NCI-H1417 (cell line): ENCODE measurements around the gene CISTR.
A peak's percentile ranks its signal among the peaks of the same experiment; 100 is the strongest.
"Not testable (repeated sequence)": the region's sequence is repeated elsewhere in the genome, so short reads cannot be mapped to it uniquely, and the experiment has no call there.

ENCODE experiments used
- DNase-seq, 3 experiments: peaks; one replicate each; lab custom pipeline; 2025; lab: John Stamatoyannopoulos, UW

Gene CISTR

DNA sequence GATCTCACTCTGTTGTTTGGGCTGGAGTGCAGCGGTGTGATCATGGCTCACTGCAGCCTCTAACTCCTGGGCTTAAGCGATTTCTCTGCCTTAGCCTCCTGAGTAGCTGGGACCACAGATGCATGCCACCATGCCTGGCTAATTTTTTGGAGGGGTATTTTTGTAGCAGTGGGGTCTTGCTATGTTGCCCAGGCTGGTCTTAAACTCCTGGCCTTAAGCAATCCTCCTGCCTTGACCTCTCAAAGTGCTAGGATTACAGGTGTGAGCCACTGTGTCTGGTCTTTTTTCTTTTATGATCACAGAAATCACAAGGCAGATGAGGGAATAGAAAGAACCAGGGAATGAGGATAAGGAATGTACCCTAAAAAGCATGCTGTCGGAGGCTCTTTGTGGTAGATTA is 11.0 kb upstream of the CISTR start:
- DNase-seq, result not testable (repeated sequence)

DNA sequence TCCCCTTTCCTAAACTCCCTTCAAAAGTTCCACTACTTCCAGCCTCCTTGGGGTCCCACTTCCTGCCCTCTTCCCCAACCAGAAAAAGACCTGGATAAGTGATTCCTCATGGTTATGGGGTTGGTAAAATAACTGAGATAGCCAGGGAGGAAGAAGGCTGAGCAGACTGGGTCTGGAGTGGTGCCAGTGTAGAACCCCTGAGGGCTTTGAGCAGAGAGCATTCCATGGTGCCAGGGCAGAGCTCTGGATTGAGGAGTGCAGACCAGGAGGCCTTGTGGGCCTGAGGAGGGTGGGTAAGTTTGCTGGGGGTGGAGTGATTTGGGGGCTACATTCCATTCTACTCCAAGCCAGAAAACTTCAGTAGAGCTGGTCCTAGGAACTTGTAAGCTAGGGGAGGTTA is 9.5 kb upstream of the CISTR start:
- DNase-seq, result no peak

GRCh38 chr12:53759261-53759660 is 7.5 kb upstream of the CISTR start:
- no peak for DNase-seq

GRCh38 chr12:53758730-53759103 is 6.9 kb upstream of the CISTR start:
- no peak for DNase-seq

GRCh38 chr12:53758081-53758729 is 6.4 kb upstream of the CISTR start:
- DNase-seq, result no peak

DNA sequence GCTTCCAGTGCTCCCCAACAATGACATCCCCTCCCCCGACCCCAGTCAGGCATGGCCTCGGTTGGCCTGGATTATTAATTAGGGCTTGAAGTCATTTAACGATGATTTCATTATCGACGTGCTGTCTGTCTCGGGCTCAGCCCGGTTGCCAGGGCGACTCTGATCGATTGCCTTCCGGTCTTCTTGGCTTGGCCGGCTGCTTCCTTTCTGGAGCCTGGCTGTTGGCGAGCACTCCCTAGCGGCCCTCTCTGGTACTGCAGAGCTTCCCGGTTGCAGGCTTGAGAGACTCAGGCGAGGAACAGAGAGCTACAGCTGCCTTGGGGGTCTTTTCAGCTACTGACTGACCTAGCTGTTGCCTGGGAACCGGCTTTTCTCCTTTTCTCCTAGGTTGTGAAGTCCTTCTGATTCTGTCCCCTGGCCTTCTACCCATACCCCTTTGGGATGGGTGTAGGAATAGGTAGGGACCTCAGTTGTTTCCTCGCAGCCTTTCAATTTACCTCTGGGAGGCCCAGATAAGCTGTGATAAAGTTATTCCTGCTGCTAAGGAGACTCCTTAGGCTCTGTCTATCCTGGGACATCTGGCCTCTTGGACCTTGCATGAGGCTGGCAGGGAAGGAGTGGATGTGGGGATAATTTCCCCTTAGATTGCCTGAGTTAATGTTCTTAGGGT is 5.5 kb upstream of the CISTR start:
- peak; percentile 66 to 88 (median 83) for DNase-seq

DNA sequence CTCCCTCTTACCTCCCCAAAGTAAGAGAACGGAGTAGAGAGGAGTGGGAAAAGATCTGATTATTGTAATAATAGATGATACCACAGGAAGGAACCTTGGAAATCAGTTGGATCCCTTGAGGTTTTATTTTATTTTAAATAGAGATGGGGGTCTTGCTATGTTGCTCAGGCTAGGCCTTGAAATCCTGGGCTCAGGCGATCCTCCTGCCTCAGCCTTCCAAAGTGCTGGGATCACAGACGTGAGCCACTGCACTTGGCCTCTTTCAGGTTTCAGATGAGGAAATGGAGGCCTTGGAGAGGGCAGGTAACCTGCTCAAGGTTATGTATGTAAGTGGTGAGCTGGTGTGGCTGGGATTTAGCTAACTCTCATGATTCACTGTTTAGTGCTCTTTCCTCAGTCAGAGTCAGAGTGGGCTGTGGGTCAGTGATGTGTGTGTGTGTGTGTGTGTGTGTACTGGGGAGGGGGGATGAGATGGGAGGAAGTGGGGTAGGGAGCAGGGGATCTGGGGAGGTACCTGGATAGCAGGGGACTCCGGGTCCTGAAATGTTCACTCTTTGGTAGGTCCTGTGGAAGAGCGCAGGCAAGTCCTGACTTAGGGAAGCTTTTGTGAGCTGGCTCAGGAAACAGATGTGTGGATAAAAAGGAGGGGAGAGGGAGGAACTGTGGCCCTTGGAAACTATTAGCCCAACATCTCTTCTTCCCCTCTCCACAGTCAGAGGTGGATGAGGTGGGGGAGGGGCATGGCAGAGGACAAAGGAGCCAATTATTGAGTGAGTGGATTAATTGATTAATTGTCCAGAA is 4.7 kb upstream of the CISTR start:
- peak in 1 of 3 experiments; percentile 71 for DNase-seq

- DNase-seq, result no peak
Measured at GRCh38 chr12:53755893-53756292, 4.1 kb upstream of the CISTR start.

DNA sequence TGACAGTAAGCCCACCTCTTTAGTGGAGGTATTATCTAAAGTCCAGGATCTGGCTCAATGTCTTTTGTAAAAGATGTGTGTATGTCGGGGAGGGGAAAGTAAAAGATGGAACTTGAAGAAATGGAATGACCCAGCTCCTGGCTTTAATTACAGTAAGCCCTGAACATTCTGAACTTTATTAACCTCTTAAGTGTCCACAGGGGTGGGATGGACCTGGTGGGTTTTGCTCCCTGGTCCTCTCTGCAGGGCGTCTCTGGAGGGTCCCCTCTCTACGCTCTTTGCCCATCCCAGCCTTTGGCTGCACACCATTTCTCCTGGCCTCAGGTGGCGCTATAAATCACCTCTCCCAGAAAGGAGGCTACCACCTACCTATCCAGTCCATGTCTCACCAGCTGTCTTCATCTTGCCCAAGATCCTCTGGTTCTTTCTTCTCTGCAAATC is 3.7 kb upstream of the CISTR start:
- DNase-seq, result no peak

DNA sequence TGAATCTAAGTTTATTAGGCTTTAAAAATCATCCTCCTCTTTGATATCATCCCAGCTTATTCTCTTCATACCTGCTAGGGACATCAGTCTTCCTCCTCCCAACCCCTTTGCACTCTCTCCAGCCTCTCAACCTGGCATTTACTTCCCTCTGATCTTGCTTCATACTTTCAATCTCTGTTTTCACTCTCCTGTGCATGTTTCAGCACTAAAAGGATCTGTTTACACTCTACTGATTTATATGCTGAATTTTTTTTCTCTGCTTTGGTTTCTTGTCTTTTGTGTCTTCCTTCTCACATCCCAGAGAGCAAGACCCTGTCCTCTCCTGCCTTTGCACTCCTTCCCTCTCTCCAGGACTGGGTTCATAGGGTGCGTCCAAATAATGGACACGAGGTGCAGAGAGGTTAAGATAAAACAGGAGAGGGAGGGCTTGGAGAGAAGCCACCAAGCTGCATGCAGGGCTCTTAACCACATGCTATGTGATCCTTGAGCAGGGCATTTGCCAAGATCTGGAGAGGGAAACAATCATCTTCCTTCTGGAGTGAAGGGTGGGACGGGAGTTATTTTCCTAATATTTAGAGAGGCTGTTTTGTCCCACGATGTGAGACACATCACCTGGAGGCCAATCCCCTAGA is 3.0 kb upstream of the CISTR start:
- DNase-seq, result peak in 2 of 3 experiments; percentile 28 to 51

DNA sequence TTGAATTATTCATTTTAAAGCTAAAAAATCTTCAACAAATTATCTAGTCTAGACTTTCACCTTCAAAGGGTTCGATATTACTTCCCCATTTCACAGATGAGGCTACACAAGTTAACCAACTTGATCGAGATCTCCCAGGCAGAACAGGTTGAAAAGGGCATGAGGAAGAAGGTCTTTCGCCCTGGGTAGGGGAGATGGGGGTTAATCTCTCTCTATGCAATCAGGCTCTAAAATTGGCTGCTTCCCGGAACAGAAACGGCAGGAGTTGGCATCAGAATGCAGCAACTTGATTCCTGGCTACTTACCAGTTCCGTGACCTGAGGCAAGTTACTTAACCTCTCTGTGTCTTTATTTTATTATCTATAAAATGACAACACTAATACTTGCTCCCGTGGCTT is 2.4 kb upstream of the CISTR start:
- DNase-seq, result no peak

- no peak for DNase-seq
Measured at GRCh38 chr12:53752621-53753020, 842 bp upstream of the CISTR start.

- no peak for DNase-seq
Measured at GRCh38 chr12:53752192-53752601, 418 bp upstream of the CISTR start.

- peak; percentile 67 to 87 (median 81) for DNase-seq
Measured at GRCh38 chr12:53750812-53751335, 905 bp downstream of the CISTR start.

GRCh38 chr12:53749986-53750811 is 1.6 kb downstream of the CISTR start:
- peak; percentile 32 to 67 (median 63) for DNase-seq

DNA sequence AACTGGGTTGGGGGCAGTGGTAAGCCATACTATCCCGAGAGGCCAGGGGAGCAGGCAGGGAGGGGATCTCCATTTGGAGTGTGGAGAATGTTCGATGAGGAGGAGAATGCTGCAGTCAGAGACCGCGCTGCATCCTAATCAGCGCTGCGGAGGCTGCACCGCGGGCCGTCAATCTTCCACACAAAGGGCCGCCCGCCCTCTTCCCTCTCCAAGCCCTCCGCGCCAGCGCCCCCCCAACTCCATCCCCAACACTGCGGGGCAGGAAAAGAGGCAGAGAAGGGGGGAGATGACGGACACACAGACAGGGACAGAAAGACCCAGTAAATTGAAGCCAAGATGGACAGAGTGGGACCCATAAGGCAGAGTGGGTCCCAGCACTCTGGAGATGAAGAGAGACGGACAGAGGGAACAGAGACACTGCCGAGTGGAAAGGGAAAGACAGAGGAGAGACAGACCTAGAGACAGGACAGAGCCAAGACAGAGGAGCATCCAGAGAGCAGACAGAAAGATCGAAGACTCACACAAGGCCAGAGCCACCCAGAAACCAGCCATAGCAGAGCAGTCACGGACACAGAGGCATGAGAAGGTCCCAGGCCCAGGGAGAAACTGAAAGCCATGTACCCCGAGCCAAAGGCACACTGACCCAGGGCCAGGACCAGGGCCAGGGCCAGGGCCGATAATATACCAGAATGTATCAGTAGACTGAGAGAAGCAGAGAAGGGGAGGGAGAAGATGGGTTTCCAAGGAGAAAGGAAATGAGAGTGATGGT is 3.5 kb downstream of the CISTR start:
- DNase-seq, result peak in 1 of 3 experiments; percentile 31

DNA sequence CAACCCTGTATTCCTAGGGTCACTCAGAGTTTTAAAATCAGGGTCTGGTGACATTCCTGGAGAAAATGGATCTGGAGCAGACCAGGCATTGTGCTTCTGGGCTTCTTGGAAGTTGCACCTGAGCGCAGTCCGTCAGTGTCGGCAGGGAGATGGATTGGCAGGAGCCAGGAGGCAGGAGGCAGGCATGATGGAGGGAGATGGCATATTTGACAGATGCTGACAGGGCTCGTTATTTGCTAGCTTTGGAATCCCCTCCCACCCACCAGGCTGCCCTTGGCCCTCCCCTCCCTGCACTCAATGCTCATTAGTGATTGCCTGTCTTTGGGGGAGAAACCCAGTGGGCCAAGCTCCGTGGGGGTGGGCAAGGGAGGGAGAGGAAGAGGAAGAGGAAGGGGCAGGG is 4.7 kb downstream of the CISTR start:
- DNase-seq, result peak in 2 of 3 experiments; percentile 58 to 73

GRCh38 chr12:53746592-53747092 is 5.1 kb downstream of the CISTR start:
- DNase-seq, result peak; percentile 85 to 96 (median 93)

DNA sequence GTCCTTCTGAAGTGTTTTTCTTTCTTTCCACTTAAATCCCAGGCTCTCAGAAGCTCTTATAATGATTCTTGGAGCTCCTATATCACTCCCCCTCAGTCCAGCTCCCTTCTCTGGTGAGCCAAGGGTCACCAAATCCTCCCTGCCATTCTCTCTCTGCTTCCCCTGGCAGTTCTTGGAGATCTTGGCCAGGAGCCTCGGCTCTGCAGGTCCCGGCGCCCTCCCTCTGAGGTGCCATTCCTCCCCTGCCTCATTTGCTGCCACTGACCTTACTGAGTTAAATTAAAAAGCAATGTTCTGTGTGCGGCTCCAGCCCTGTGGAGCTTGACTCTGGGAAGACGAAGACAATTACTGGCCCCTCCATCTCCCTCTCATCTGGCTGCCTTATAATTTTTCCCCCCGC is 7.0 kb downstream of the CISTR start:
- no peak for DNase-seq

DNA sequence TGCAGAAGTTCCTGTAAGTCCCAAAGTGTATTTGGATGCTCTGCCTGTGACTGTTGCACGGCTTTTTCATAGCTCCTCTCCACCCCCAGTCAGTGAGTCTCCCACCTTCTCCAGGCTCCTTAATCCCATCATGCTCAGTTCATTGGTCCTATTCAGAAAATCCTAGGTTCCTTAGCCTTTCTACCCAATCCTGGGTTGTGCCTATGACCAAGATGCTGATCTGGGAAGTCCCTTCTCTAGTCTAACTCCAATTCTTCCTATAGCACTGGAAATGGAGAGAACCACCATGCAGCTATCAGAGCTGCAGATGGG is 7.7 kb downstream of the CISTR start:
- DNase-seq, result no peak
